Measurements from ENCODE around the gene EPS8. TPM values are rescaled to one million over a fixed set of nuclear protein-coding genes. Genes with fewer than 3 reads are reported as not detected.

The EPS8 gene
- total RNA-seq, 1 experiment from 2014 or later: 7.5 TPM

DNA sequence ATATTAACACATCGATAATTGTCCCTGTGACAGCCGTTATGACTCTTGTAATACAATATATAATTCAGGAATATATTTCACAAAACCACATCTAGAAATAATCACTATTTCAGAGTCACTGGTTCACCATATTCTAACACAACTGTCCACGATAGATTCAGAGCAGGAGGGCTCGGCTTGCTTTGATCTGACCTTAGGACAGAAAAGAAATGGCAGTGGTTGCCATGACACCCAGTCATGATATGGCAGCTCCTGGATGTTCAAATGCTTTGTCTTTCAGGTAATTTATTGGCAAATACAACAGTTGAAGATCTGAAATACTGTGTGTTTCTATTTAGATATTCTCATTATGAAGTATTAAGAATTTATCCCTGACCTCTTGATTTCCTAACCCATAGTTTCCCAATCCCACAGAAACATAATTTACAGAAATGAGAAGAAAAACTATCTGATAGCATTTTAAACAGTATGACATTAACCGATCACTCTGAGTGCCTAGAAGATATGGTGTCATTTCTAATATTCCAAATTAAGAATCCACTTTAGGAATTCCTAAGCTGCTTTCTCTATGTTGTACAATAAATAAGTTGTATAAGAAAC is 116.4 kb downstream of the EPS8 start:
- no peak for DNase-seq (ENCODE audit: low spot score)

DNA sequence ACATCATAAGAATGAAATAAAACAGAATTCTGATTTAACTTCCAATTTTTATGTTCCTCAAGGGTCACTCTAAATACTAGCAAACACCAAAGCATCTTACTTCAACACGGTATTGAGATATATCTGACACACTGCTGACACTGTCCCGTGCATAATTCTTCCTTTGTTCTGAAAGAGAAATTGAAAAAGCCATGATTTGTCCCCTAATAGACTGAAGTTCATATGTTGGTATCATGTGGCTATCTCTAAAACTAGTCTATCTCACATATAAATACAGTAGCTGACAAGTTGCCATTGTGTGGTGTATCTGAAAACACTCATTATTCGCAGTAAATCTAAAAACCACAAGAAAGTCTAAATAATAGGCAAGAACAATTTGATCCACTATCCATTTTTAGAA is 118.4 kb downstream of the EPS8 start:
- no peaks in the 10 kb centered on the region for H3K36me3 Mint-ChIP-seq
- ATAC-seq (no peak), DNase-seq (ENCODE audit: low spot score) (no peak)
- H3K27me3 Mint-ChIP-seq (ENCODE audit: low read depth): no peaks in the 10 kb centered on the region
- H3K4me1 Mint-ChIP-seq: no peaks in the 10 kb centered on the region
- POLR2A ChIA-PET: no interaction called here
- H3K27ac Mint-ChIP-seq: no peak overlapping the region
- CTCF ChIA-PET: no interaction called here
- H3K4me3 Mint-ChIP-seq: no peak overlapping the region
- no peaks in the 10 kb centered on the region for H3K9me3 Mint-ChIP-seq
- TF ChIP-seq, protein P1, sequence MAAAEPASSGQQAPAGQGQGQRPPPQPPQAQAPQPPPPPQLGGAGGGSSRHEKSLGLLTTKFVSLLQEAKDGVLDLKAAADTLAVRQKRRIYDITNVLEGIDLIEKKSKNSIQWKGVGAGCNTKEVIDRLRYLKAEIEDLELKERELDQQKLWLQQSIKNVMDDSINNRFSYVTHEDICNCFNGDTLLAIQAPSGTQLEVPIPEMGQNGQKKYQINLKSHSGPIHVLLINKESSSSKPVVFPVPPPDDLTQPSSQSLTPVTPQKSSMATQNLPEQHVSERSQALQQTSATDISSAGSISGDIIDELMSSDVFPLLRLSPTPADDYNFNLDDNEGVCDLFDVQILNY (CRISPR knock-in tag; IDR thresholded peaks at IDR 0.05): no peak
- TF ChIP-seq KAT7 (CRISPR knock-in tag; IDR thresholded peaks at IDR 0.05; ENCODE audit: borderline replicate concordance) (no peak), ZNF416 (CRISPR knock-in tag; IDR thresholded peaks at IDR 0.05) (no peak), JAZF1 (CRISPR knock-in tag; IDR thresholded peaks at IDR 0.05) (no peak), TEAD1 (CRISPR knock-in tag; IDR thresholded peaks at IDR 0.05) (no peak), FOXK1 (CRISPR knock-in tag; IDR thresholded peaks at IDR 0.05) (no peak), CREM (CRISPR knock-in tag; IDR thresholded peaks at IDR 0.05) (no peak), JUN (CRISPR knock-in tag; IDR thresholded peaks at IDR 0.05) (no peak)
- TF ChIP-seq, protein P2, sequence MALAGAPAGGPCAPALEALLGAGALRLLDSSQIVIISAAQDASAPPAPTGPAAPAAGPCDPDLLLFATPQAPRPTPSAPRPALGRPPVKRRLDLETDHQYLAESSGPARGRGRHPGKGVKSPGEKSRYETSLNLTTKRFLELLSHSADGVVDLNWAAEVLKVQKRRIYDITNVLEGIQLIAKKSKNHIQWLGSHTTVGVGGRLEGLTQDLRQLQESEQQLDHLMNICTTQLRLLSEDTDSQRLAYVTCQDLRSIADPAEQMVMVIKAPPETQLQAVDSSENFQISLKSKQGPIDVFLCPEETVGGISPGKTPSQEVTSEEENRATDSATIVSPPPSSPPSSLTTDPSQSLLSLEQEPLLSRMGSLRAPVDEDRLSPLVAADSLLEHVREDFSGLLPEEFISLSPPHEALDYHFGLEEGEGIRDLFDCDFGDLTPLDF (CRISPR knock-in tag; IDR thresholded peaks at IDR 0.05): no peak
- TF ChIP-seq, protein P3, sequence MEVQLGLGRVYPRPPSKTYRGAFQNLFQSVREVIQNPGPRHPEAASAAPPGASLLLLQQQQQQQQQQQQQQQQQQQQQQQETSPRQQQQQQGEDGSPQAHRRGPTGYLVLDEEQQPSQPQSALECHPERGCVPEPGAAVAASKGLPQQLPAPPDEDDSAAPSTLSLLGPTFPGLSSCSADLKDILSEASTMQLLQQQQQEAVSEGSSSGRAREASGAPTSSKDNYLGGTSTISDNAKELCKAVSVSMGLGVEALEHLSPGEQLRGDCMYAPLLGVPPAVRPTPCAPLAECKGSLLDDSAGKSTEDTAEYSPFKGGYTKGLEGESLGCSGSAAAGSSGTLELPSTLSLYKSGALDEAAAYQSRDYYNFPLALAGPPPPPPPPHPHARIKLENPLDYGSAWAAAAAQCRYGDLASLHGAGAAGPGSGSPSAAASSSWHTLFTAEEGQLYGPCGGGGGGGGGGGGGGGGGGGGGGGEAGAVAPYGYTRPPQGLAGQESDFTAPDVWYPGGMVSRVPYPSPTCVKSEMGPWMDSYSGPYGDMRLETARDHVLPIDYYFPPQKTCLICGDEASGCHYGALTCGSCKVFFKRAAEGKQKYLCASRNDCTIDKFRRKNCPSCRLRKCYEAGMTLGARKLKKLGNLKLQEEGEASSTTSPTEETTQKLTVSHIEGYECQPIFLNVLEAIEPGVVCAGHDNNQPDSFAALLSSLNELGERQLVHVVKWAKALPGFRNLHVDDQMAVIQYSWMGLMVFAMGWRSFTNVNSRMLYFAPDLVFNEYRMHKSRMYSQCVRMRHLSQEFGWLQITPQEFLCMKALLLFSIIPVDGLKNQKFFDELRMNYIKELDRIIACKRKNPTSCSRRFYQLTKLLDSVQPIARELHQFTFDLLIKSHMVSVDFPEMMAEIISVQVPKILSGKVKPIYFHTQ (CRISPR knock-in tag; IDR thresholded peaks at IDR 0.05): no peak
- TF ChIP-seq, protein P4, sequence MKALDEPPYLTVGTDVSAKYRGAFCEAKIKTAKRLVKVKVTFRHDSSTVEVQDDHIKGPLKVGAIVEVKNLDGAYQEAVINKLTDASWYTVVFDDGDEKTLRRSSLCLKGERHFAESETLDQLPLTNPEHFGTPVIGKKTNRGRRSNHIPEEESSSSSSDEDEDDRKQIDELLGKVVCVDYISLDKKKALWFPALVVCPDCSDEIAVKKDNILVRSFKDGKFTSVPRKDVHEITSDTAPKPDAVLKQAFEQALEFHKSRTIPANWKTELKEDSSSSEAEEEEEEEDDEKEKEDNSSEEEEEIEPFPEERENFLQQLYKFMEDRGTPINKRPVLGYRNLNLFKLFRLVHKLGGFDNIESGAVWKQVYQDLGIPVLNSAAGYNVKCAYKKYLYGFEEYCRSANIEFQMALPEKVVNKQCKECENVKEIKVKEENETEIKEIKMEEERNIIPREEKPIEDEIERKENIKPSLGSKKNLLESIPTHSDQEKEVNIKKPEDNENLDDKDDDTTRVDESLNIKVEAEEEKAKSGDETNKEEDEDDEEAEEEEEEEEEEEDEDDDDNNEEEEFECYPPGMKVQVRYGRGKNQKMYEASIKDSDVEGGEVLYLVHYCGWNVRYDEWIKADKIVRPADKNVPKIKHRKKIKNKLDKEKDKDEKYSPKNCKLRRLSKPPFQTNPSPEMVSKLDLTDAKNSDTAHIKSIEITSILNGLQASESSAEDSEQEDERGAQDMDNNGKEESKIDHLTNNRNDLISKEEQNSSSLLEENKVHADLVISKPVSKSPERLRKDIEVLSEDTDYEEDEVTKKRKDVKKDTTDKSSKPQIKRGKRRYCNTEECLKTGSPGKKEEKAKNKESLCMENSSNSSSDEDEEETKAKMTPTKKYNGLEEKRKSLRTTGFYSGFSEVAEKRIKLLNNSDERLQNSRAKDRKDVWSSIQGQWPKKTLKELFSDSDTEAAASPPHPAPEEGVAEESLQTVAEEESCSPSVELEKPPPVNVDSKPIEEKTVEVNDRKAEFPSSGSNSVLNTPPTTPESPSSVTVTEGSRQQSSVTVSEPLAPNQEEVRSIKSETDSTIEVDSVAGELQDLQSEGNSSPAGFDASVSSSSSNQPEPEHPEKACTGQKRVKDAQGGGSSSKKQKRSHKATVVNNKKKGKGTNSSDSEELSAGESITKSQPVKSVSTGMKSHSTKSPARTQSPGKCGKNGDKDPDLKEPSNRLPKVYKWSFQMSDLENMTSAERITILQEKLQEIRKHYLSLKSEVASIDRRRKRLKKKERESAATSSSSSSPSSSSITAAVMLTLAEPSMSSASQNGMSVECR (CRISPR knock-in tag; IDR thresholded peaks at IDR 0.05; ENCODE audit: borderline replicate concordance): no peak

More for the DNA sequence above, 116.4 kb downstream of the EPS8 start:
- Mint-ChIP-seq H3K27me3 (ENCODE audit: low read depth) (no peaks in the 10 kb centered on the region), H3K27ac (no peak overlapping the region), H3K4me1 (peaks cover 2% of the 10 kb centered on the region; the same call in 1 of the 2 replicates), H3K9me3 (no peaks in the 10 kb centered on the region), H3K4me3 (no peak overlapping the region), H3K36me3 (no peaks in the 10 kb centered on the region)
- ChIA-PET CTCF (no interaction called here), POLR2A (no interaction called here)
- TF ChIP-seq, protein P5, sequence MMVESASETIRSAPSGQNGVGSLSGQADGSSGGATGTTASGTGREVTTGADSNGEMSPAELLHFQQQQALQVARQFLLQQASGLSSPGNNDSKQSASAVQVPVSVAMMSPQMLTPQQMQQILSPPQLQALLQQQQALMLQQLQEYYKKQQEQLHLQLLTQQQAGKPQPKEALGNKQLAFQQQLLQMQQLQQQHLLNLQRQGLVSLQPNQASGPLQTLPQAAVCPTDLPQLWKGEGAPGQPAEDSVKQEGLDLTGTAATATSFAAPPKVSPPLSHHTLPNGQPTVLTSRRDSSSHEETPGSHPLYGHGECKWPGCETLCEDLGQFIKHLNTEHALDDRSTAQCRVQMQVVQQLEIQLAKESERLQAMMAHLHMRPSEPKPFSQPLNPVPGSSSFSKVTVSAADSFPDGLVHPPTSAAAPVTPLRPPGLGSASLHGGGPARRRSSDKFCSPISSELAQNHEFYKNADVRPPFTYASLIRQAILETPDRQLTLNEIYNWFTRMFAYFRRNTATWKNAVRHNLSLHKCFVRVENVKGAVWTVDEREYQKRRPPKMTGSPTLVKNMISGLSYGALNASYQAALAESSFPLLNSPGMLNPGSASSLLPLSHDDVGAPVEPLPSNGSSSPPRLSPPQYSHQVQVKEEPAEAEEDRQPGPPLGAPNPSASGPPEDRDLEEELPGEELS (CRISPR knock-in tag; IDR thresholded peaks at IDR 0.05): no peak
- TF ChIP-seq, protein P6, sequence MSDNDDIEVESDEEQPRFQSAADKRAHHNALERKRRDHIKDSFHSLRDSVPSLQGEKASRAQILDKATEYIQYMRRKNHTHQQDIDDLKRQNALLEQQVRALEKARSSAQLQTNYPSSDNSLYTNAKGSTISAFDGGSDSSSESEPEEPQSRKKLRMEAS (CRISPR knock-in tag; IDR thresholded peaks at IDR 0.05): no peak
- no peak for TF ChIP-seq TEAD4 (CRISPR knock-in tag; IDR thresholded peaks at IDR 0.05)
- TF ChIP-seq, protein P3 (CRISPR knock-in tag; IDR thresholded peaks at IDR 0.05): no peak
- TF ChIP-seq, protein P7, sequence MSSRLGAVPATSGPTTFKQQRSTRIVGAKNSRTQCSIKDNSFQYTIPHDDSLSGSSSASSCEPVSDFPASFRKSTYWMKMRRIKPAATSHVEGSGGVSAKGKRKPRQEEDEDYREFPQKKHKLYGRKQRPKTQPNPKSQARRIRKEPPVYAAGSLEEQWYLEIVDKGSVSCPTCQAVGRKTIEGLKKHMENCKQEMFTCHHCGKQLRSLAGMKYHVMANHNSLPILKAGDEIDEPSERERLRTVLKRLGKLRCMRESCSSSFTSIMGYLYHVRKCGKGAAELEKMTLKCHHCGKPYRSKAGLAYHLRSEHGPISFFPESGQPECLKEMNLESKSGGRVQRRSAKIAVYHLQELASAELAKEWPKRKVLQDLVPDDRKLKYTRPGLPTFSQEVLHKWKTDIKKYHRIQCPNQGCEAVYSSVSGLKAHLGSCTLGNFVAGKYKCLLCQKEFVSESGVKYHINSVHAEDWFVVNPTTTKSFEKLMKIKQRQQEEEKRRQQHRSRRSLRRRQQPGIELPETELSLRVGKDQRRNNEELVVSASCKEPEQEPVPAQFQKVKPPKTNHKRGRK (CRISPR knock-in tag; IDR thresholded peaks at IDR 0.05; ENCODE audit: borderline replicate concordance): no peak
- ATAC-seq: no peak
